ENCODE results near the gene RNF112. TPM values are rescaled to one million over a fixed set of nuclear protein-coding genes. Genes with fewer than 3 reads are reported as not detected.
"Not testable (repeated sequence)": the region's sequence is repeated elsewhere in the genome, so short reads cannot be mapped to it uniquely, and the experiment has no call there.

RNF112 gene
- total RNA-seq, 1 donor from 2014 or later = 0.26 TPM

- no peak for FAIRE-seq
- Histone ChIP-seq H3K36me3 (ENCODE audit: control insufficient read depth, insufficient read depth, low read length) (no peaks in the 10 kb centered on the region), H3K4me3 (ENCODE audit: low read depth, low read length) (no peak overlapping the region), H3K27me3 (ENCODE audit: control insufficient read depth, insufficient read depth, low read length) (no peaks in the 10 kb centered on the region)
- TF ChIP-seq CTCF (IDR thresholded peaks at IDR 0.05; ENCODE audit: insufficient read depth, low read length, severe bottlenecking) = no peak
- no peak for DNase-seq (ENCODE audit: low read depth)
Observed at GRCh38 chr17:19461116-19461515, 50.1 kb downstream of the RNF112 start.

GRCh38 chr17:19461681-19462080 is 50.6 kb downstream of the RNF112 start:
- no peak for TF ChIP-seq CTCF (IDR thresholded peaks at IDR 0.05; ENCODE audit: insufficient read depth, low read length, severe bottlenecking)
- FAIRE-seq = no peak
- no peak for DNase-seq (ENCODE audit: low read depth)
- H3K4me3 ChIP-seq (ENCODE audit: low read depth, low read length) = no peak overlapping the region
- H3K27me3 ChIP-seq (ENCODE audit: control insufficient read depth, insufficient read depth, low read length) = no peaks in the 10 kb centered on the region
- no peaks in the 10 kb centered on the region for H3K36me3 ChIP-seq (ENCODE audit: control insufficient read depth, insufficient read depth, low read length)

GRCh38 chr17:19462456-19463035 is 51.5 kb downstream of the RNF112 start:
- FAIRE-seq; DNase-seq (ENCODE audit: low read depth); H3K36me3 ChIP-seq (ENCODE audit: control insufficient read depth, insufficient read depth, low read length); H3K27me3 ChIP-seq (ENCODE audit: control insufficient read depth, insufficient read depth, low read length); H3K4me3 ChIP-seq (ENCODE audit: low read depth, low read length): not testable (repeated sequence)

GRCh38 chr17:19464031-19465026 is 53.3 kb downstream of the RNF112 start:
- FAIRE-seq (no peak), DNase-seq (ENCODE audit: low read depth) (no peak)
- TF ChIP-seq CTCF (IDR thresholded peaks at IDR 0.05; ENCODE audit: insufficient read depth, low read length, severe bottlenecking) = no peak
- no peaks in the 10 kb centered on the region for H3K27me3 ChIP-seq (ENCODE audit: control insufficient read depth, insufficient read depth, low read length)
- no peaks in the 10 kb centered on the region for H3K36me3 ChIP-seq (ENCODE audit: control insufficient read depth, insufficient read depth, low read length)
- H3K4me3 ChIP-seq (ENCODE audit: low read depth, low read length) = no peak overlapping the region

Other genes with a start within 250 kb of the RNF112 start
- gene EPN2, start 173.9 kb upstream of the RNF112 start, total RNA-seq = 13.7 and 23.3 TPM in 2 replicates
- gene B9D1, start 48.5 kb upstream of the RNF112 start, total RNA-seq = 12.4 and 28.0 TPM in 2 replicates
- 6.8 and 11.1 TPM in 2 replicates for gene MAPK7, start 32.7 kb upstream of the RNF112 start, total RNA-seq
- 0.26 TPM in 1 of 2 replicates, not detected in the other for gene MFAP4, start 24.0 kb upstream of the RNF112 start, total RNA-seq
- 1.3 and 1.6 TPM in 2 replicates for gene SLC47A1, start 122.6 kb downstream of the RNF112 start, total RNA-seq
- gene ALDH3A2, start 237.5 kb downstream of the RNF112 start, total RNA-seq = 142 and 174 TPM in 2 replicates

Data from bronchial epithelial cell (primary cell).